ENCODE data around the gene MMEL1.
"Not testable (repeated sequence)": the region's sequence is repeated elsewhere in the genome, so short reads cannot be mapped to it uniquely, and the experiment has no call there.

Gene MMEL1

GRCh38 chr1:2591581-2592261 is 41.1 kb downstream of the MMEL1 start:
- DNase-seq = no peak

- DNase-seq = no peak
These were observed 41.6 kb downstream of the MMEL1 start for GRCh38 chr1:2591233-2591580.

- no peak for DNase-seq
These were observed 42.3 kb downstream of the MMEL1 start for GRCh38 chr1:2590233-2591141.

DNA sequence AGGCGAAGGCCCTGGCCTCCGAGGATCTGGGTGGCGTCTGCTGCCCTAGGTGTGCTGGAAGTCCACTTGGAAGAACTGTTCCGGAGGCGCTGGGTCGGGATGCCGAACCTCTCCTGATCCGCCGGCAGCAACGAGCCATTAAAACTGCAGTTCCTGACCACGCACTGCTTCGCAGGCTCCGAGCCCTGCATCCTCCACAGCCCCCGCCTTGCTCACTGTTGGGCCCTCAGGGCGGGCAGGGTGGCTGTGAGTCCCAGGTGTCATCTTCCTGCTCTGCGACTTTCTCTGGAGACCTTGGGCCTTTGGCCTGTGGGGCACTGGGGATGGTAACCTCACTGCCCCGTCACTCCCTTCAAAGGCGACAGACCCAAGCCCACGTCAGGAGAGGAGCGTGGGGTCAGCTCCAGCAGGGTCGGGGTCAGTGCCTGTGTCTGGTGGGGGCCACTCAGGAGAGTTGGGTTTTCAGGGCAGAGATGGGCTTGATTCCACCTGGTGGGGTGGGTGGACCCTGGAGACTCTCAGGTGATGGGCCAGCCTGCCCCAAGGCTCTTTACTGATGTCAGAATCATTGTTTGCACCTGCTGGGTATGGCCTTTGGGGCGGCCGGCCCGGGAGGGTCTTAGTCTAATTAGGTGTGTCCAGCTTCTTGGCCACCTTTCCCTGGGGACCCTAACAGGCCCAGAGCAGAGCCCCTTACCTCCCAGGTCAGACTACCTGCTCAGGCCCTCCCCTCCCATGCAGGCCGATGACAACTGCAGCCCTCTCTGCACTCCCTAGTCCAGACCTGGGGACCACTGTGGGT is 43.2 kb downstream of the MMEL1 start:
- no peak for DNase-seq

GRCh38 chr1:2588661-2589430 is 44.0 kb downstream of the MMEL1 start:
- no peak for DNase-seq

DNA sequence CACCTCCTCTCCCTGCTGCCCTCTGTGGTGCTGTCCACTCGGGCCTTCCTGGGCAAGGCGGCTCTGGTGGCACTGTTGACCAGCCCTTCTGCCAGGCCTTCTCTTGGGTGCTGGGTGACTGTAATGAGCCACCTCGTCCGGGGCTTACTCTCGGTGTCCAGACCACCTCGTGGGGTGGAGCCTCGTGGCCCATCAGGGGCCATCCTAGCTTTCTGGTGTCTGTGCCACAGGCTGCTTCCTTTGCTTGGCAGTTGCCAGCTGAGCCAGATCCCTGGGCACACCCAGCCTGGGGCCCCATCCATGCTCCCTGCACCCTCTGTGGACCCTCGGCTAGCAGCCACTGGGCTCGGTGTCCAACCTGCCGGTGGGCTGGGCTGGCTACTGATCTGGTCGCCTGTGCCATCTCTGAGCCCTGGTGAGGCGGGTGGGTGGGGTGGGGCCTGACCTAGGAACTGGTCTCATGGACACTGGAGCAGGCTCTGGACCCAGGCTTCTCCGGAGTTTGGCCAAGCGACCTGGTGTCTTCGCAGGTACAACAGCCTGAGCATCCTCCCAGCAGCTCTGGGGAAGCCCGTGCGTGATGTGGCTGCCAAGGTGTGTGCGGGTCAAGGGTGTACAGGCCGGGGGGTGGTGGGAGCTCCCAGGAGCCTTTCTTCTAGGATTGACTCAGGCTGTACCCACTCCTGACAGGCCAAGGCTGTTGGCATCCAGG is 44.8 kb downstream of the MMEL1 start:
- no peak for DNase-seq

- DNase-seq = peak in 1 of 56 donors; percentile 23
These were observed 45.6 kb downstream of the MMEL1 start for GRCh38 chr1:2587071-2587859.

DNA sequence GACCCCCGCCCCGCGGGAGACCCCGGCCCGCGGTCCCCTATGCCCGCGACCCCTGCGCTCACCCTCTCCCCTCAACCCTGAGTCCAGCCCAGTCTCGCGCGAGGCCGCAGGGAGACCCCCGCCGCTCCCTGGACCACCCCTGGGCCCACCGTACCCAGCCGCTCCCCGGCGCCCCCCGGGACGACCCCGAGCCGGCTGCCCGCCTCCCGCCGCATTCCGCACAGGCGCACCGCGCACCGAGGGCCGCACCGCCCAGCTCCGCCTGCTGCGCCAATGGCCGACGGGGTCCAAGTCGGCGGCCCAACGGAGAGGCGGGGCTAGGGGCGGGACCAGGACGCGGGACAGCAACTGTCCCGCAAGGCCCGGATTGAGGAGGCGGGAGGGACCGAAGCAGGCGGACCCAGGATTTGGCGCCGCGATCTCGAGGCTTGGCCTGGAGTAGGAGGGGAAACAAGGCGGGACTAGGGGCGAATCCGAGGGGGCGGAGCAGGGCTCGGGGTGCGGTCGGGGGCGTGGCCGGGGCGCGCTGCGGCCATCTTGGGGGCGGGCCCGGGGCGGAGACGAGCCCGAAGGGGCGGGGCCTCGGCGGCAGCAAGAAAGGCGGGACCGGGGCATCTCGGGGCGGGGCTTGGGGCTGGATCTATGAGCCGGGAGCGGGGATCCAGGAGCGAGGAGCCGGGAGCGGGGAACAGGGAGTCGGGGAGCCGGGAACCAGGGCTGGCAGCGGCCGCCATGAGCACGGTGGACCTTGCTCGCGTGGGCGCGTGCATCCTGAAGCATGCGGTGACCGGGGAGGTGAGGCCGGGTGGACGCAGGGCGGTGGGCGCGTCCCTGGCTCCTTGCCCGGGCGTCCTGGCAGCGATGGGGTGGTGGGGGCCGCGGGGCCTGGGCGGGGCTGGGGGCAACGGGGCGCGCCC is 46.4 kb downstream of the MMEL1 start, which contains the start of gene PRXL2B:
Gene PRXL2B (plus strand): TSS at position 624 of the 917 bp plus-strand sequence. CDS start 109 bp downstream, at position 733.
- peak; percentile 66 to 100 (median 98) for DNase-seq

DNA sequence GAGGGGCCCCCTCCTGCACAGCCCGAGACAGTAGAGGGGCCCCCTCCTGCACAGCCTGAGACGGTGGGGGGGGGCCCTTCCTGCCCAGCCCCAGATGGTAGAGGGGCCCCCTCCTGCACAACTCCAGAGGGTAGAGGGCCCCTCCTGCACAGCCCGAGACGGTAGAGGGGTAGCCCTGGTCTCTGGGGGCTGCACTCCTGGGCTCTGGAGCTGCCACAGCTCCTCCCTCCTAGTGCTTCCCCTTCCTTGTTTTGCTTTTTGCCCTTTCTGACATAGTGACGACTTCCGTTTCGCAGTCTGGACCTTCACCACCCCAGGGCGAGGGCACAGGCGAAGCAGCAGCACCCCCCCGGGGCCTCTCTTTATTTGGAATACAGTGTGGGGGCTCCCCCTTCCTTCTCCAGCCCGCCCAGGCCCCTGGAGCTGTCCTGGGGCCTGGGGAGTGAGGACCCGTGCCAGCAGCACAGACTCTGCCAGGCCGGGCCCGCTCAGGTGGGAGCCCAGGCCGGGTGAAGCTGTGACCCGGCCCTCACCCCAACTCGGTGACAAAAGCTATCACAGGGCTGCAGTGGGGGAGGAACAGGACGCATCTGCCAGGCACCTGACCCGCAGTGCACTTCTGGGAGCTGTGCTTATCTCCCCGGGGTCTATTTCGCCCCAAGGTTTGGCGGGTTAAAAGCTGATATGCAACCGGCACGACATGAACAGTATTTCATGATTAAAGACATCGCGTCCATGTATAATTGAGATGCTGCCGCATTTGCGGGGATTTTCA is 47.3 kb downstream of the MMEL1 start:
- peak in 47 of 56 donors; percentile 18 to 77 (median 50) for DNase-seq

GRCh38 chr1:2584686-2585317 is 48.0 kb downstream of the MMEL1 start:
- DNase-seq = peak in 4 of 56 donors; percentile 42 to 51 (median 48)

- DNase-seq = no peak
These were observed 48.9 kb downstream of the MMEL1 start for GRCh38 chr1:2583871-2584351.

DNA sequence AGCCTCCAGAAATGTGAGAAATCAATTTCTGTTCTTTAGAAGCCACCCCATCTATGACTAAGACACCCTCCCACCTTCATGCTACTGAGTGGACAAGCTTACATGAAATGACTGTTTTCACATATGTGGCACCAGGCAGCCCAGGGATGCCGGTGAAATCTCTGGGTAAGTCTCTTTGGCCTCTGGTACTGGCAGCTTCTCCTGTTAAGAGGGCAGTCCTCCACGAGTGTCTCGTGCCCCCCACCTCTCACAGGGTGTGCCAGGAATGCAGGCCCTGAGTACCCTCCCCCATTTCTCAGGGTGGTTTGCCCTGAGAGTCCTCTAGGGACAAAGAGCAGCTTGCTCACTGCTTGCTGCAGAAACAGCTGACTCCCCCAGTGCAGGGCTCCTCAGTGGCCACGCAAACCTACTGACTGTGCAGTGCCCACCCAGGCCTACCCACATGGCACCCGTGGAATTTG is 49.5 kb downstream of the MMEL1 start:
- no peak for DNase-seq

GRCh38 chr1:2582391-2582790 is 50.4 kb downstream of the MMEL1 start:
- peak in 11 of 56 donors; percentile 9 to 49 (median 32) for DNase-seq

GRCh38 chr1:2580691-2581090 is 52.1 kb downstream of the MMEL1 start:
- no peak for DNase-seq

GRCh38 chr1:2578758-2579118 is 54.1 kb downstream of the MMEL1 start:
- DNase-seq = no peak

- DNase-seq = not testable (repeated sequence)
These were observed 55.2 kb downstream of the MMEL1 start for GRCh38 chr1:2577565-2578075.

Data from nucleus accumbens (tissue), 56 donors.